HFF-Myc (cell line): ENCODE measurements around the gene DAPL1.

Experiments
- DNase-seq: peaks from one replicate; pipeline ENCODE4 v3.0.0-alpha.2; 2011; ENCODE audit warnings: low read depth; ENCODE audit errors: extremely low read depth
- H3K4me3 ChIP-seq: replicated peaks from 2 replicates; pipeline ENCODE4 v1.5.1; 2011; ENCODE audit warnings: low read depth, mild to moderate bottlenecking, control low read depth, low read length
- CTCF ChIP-seq: IDR thresholded peaks from 2 replicates; pipeline ENCODE4 v1.5.1; 2012; ENCODE audit warnings: mild to moderate bottlenecking, low read depth, low read length, control low read depth; ENCODE audit errors: missing control alignments

Gene DAPL1

GRCh38 chr2:158776231-158776630, 18.9 kb upstream of the DAPL1 start:
- no peak for TF ChIP-seq CTCF
- DNase-seq: no peak

GRCh38 chr2:158777077-158777476, 18.0 kb upstream of the DAPL1 start:
- H3K4me3 ChIP-seq: no peak overlapping the region
- TF ChIP-seq CTCF: no peak
- DNase-seq: no peak

More at GRCh38 chr2:158776231-158776630, 18.9 kb upstream of the DAPL1 start:
- no peak overlapping the region for H3K4me3 ChIP-seq

- no peak for TF ChIP-seq CTCF
- no peak for DNase-seq
These were observed 16.9 kb upstream of the DAPL1 start for GRCh38 chr2:158778243-158778642.

GRCh38 chr2:158779621-158780020, 15.5 kb upstream of the DAPL1 start:
- no peak for DNase-seq
- H3K4me3 ChIP-seq: no peak overlapping the region
- TF ChIP-seq CTCF: no peak

More at GRCh38 chr2:158778243-158778642, 16.9 kb upstream of the DAPL1 start:
- no peak overlapping the region for H3K4me3 ChIP-seq

- no peak for DNase-seq
- no peak overlapping the region for H3K4me3 ChIP-seq
- TF ChIP-seq CTCF: no peak
These were observed 13.7 kb upstream of the DAPL1 start for GRCh38 chr2:158781353-158781961.

- TF ChIP-seq CTCF: no peak
- DNase-seq: no peak
- H3K4me3 ChIP-seq: no peak overlapping the region
These were observed 13.0 kb upstream of the DAPL1 start for GRCh38 chr2:158782136-158782535.

GRCh38 chr2:158782616-158783015, 12.5 kb upstream of the DAPL1 start:
- no peak for TF ChIP-seq CTCF
- H3K4me3 ChIP-seq: no peak overlapping the region
- no peak for DNase-seq
